CD4-positive, alpha-beta T cell (primary cell): Measurements from ENCODE around the gene KIDINS220. TPM values are rescaled to one million over a fixed set of nuclear protein-coding genes. Genes with fewer than 3 reads are reported as not detected.

Experiments used
- ATAC-seq: fragments of 200-7000 bp; cut with Tn5 transposase; one replicate; pipeline ENCODE4 v1.10.0; 2022; ENCODE audit warnings: mild to moderate bottlenecking; ENCODE audit not compliant: poor library complexity
- CTCF ChIA-PET: fragments of 350-600 bp; sonication (Branson Sonifier 250); formaldehyde crosslinking; loops from one replicate; lab custom pipeline; 2021; ENCODE audit warnings: antibody characterized with exemption, inconsistent platforms; lab: Charles Lee
- POLR2A ChIA-PET: fragments of 350-600 bp; sonication (Branson Sonifier 250); formaldehyde crosslinking; loops from one replicate; lab custom pipeline; 2021; ENCODE audit warnings: antibody characterized with exemption, inconsistent platforms; lab: Charles Lee
- DNase-seq, 14 experiments: peaks; one replicate each; pipeline ENCODE4 v3.0.0-alpha.2; 2013 to 2020; ENCODE audit warnings: mixed read lengths in 2 of 14
- H3K27ac ChIP-seq, 2 donors: one replicate each; pipeline versions ENCODE4 v1.5.1 to v1.7.0; 2013; ENCODE audit warnings: low read length in 2 of 2, low read depth in 1 of 2, mild to moderate bottlenecking in 1 of 2
- H3K27me3 ChIP-seq, 2 experiments: 1 replicate in 1 of 2; 2 replicates in 1 of 2; pipeline versions ENCODE4 v1.6.1 to v1.7.0; 2013; ENCODE audit warnings: low read length in 2 of 2, control low read depth in 1 of 2, mild to moderate bottlenecking in 1 of 2, moderate library complexity in 1 of 2; ENCODE audit not compliant: insufficient read depth in 2 of 2, control insufficient read depth in 1 of 2
- H3K36me3 ChIP-seq: one replicate; pipeline ENCODE4 v1.6.1; 2013; ENCODE audit warnings: low read length, control low read depth; ENCODE audit not compliant: insufficient read depth
- H3K4me1 ChIP-seq: one replicate; pipeline ENCODE4 v1.6.1; 2013; ENCODE audit warnings: low read length, control low read depth; ENCODE audit not compliant: insufficient read depth
- H3K4me3 ChIP-seq: one replicate; pipeline ENCODE4 v1.5.1; 2013; ENCODE audit warnings: mild to moderate bottlenecking, low read length, moderate library complexity
- H3K9me3 ChIP-seq, 2 experiments: 1 replicate in 1 of 2; 2 replicates in 1 of 2; pipeline versions ENCODE4 v1.6.1 to v1.7.0; 2013; ENCODE audit warnings: low read length in 2 of 2, mild to moderate bottlenecking in 2 of 2, control low read depth in 1 of 2, moderate library complexity in 1 of 2; ENCODE audit not compliant: control insufficient read depth in 1 of 2, insufficient read depth in 1 of 2
- H3K27ac Mint-ChIP-seq: one replicate; pipeline ENCODE4 v1.8.0; 2020; ENCODE audit warnings: mixed read lengths
- H3K27me3 Mint-ChIP-seq: one replicate; pipeline ENCODE4 v1.8.0; 2021; ENCODE audit warnings: mixed read lengths
- H3K36me3 Mint-ChIP-seq: one replicate; pipeline ENCODE4 v1.8.0; 2021; ENCODE audit warnings: low read depth, mixed read lengths
- H3K4me1 Mint-ChIP-seq: one replicate; pipeline ENCODE4 v1.8.0; 2021; ENCODE audit warnings: low read depth, mixed read lengths
- H3K4me3 Mint-ChIP-seq: one replicate; pipeline ENCODE4 v1.8.0; 2020; ENCODE audit warnings: mild to moderate bottlenecking, mixed read lengths
- H3K9me3 Mint-ChIP-seq: one replicate; pipeline ENCODE4 v1.8.0; 2020; ENCODE audit warnings: mixed read lengths
- intact Hi-C, 2 experiments: fragments of 100-400 bp; cut with DNase I in 1 of 2; cut with micrococcal nuclease in 1 of 2; formaldehyde crosslinking; loops; one replicate each; pipeline versions ENCODE4 v1.15.1 to v1.9.0; 2023 to 2025; cut with DNase I, micrococcal nuclease
- total RNA-seq, 174 experiments: library from RNA in 2 of 174; stranded (reverse) in 2 of 174; gene quantifications; one replicate each; pipeline ENCODE4 v1.2.3 and lab custom pipeline; 2021 to 2026
- TF ChIP-seq, protein P1 (sequence below): fragments of 200-600 bp; IDR thresholded peaks from one replicate; pipeline ENCODE4 v1.8.0; 2022; ENCODE audit warnings: antibody characterized with exemption, mild to moderate bottlenecking

Gene KIDINS220
- total RNA-seq, 2 experiments from 2014 or later, result 29.3 to 31.4 TPM

DNA sequence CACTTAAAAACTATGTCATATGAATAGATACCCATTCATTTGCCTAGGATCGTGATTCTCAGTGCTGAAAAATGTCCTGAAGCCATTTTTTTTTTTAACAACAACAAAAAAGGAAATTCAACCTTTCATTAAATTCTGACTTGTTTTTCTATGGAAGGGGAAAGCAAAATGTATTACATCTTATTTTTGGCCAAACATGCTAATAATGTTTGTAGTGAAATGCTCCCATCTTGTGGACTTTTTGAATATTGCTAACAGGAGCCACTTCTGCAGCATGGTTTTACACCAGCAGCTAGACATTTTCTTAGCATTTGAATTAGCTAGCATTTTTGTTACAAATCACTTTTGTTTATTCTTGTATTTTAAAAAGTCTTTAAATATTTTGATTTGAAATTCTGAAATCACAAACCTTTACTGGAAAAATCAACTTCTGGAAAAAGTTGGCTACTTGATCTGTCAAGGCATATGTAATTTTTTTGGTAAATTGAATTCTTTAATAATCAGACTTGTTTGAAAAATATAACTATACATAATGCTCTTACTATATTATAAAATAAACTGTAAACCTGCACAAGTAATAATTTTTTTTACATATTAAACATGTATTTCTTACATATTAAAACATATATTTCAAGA lies 75.8 kb downstream of the KIDINS220 start:
- TF ChIP-seq, protein P1, sequence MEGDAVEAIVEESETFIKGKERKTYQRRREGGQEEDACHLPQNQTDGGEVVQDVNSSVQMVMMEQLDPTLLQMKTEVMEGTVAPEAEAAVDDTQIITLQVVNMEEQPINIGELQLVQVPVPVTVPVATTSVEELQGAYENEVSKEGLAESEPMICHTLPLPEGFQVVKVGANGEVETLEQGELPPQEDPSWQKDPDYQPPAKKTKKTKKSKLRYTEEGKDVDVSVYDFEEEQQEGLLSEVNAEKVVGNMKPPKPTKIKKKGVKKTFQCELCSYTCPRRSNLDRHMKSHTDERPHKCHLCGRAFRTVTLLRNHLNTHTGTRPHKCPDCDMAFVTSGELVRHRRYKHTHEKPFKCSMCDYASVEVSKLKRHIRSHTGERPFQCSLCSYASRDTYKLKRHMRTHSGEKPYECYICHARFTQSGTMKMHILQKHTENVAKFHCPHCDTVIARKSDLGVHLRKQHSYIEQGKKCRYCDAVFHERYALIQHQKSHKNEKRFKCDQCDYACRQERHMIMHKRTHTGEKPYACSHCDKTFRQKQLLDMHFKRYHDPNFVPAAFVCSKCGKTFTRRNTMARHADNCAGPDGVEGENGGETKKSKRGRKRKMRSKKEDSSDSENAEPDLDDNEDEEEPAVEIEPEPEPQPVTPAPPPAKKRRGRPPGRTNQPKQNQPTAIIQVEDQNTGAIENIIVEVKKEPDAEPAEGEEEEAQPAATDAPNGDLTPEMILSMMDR, result peak; percentile 12
- intact Hi-C loops, result loop anchor here (1.0 to 10.0 kb wide), 4 partner anchors 1335 to 1665 kb away; no protein-coding TSS in a partner anchor
- H3K27ac ChIP-seq, result no peak overlapping the region
- H3K27me3 ChIP-seq, result no peaks in the 10 kb centered on the region
- peak in 3 of 14 experiments; percentile 22 to 29 (median 27) for DNase-seq
- Mint-ChIP-seq H3K27ac (no peak overlapping the region), H3K36me3 (peaks cover 74% of the 10 kb centered on the region), H3K4me3 (no peak overlapping the region), H3K4me1 (peaks cover 5% of the 10 kb centered on the region), H3K9me3 (peaks cover 2% of the 10 kb centered on the region), H3K27me3 (no peaks in the 10 kb centered on the region)
- H3K4me3 ChIP-seq, result no peak overlapping the region
- ChIA-PET CTCF (no interaction called here), POLR2A (no interaction called here)
- ATAC-seq, result no peak
- H3K36me3 ChIP-seq, result peaks cover 18% of the 10 kb centered on the region
- H3K9me3 ChIP-seq, result no peaks in the 10 kb centered on the region
- H3K4me1 ChIP-seq, result no peaks in the 10 kb centered on the region

DNA sequence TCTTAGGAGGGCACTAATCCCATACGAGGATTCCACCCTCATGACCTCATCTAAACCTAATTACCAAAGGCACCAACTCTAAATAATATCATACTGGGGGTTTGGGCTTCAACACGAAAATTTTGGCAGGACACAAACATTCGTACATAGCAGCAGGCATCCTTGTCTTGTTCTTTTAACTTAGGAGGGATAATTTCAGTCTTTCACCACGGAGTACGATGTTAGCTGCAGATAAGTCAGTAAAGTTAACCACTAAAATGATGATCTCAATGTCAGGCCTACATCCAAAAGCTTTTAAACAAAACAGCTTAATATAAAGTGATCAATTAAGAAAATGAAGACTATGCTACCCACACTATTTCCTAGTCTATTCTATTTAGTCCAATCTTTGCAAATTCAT lies 80.7 kb downstream of the KIDINS220 start:
- no peak for DNase-seq
- Histone ChIP-seq H3K4me3 (no peak overlapping the region), H3K9me3 (no peaks in the 10 kb centered on the region), H3K27ac (no peak overlapping the region), H3K27me3 (no peaks in the 10 kb centered on the region), H3K36me3 (peaks cover 21% of the 10 kb centered on the region), H3K4me1 (no peaks in the 10 kb centered on the region)
- intact Hi-C loops, result loop anchor here in 1 of 2 experiments (5.0 kb wide), 1 partner anchor 1659 kb away; no protein-coding TSS in a partner anchor
- ChIA-PET CTCF (no interaction called here), POLR2A (no interaction called here)
- Mint-ChIP-seq H3K9me3 (peaks cover 4% of the 10 kb centered on the region), H3K4me1 (no peaks in the 10 kb centered on the region), H3K27ac (no peak overlapping the region), H3K27me3 (no peaks in the 10 kb centered on the region), H3K4me3 (no peak overlapping the region), H3K36me3 (peaks cover 75% of the 10 kb centered on the region)
- TF ChIP-seq, protein P1, result no peak
- ATAC-seq, result no peak

DNA sequence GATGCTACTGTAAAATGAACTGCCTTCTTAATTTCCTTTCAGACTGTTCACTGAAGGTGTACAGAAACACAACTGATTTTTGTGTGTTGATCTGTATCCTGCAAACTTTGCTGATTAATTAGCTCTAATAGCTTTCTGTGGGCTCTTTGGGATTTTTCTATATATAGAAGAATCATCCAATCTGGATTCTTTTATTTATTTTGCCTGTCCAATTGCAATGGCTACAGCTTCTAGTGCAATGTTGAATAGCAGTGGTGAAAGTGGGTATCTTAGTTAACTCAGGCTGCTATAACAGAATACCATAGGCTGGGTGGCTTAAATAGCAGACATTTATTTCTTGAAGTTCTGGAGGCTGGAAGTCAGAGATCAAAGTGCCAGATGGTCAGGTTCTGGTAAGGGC lies 81.2 kb downstream of the KIDINS220 start:
- H3K27ac ChIP-seq, result no peak overlapping the region
- no peaks in the 10 kb centered on the region for H3K27me3 ChIP-seq
- Mint-ChIP-seq H3K27ac (no peak overlapping the region), H3K4me3 (no peak overlapping the region), H3K4me1 (no peaks in the 10 kb centered on the region), H3K9me3 (peaks cover 4% of the 10 kb centered on the region), H3K27me3 (no peaks in the 10 kb centered on the region), H3K36me3 (peaks cover 75% of the 10 kb centered on the region)
- peaks cover 21% of the 10 kb centered on the region for H3K36me3 ChIP-seq
- intact Hi-C loops, result loop anchor here in 1 of 2 experiments (5.0 kb wide), 1 partner anchor 1659 kb away; no protein-coding TSS in a partner anchor
- H3K4me3 ChIP-seq, result no peak overlapping the region
- no peaks in the 10 kb centered on the region for H3K9me3 ChIP-seq
- no peaks in the 10 kb centered on the region for H3K4me1 ChIP-seq
- DNase-seq (no peak), ATAC-seq (no peak)
- TF ChIP-seq, protein P1, result no peak
- CTCF ChIA-PET, result no interaction called here
- POLR2A ChIA-PET, result no interaction called here
